ENCODE measurements around the gene BMPR1B. TPM values are rescaled to one million over a fixed set of nuclear protein-coding genes. Genes with fewer than 3 reads are reported as not detected.

Gene BMPR1B
- 5.6 to 19.4 TPM (median 7.8 TPM) in 3 replicates for total RNA-seq
- long read RNA-seq, full-length matches to known transcripts: 4 of 7 reads
- long read RNA-seq, partial matches to known transcripts: 0 of 7 reads
- long read RNA-seq, other reads (novel, unspliced or antisense): 3 of 7 reads

DNA sequence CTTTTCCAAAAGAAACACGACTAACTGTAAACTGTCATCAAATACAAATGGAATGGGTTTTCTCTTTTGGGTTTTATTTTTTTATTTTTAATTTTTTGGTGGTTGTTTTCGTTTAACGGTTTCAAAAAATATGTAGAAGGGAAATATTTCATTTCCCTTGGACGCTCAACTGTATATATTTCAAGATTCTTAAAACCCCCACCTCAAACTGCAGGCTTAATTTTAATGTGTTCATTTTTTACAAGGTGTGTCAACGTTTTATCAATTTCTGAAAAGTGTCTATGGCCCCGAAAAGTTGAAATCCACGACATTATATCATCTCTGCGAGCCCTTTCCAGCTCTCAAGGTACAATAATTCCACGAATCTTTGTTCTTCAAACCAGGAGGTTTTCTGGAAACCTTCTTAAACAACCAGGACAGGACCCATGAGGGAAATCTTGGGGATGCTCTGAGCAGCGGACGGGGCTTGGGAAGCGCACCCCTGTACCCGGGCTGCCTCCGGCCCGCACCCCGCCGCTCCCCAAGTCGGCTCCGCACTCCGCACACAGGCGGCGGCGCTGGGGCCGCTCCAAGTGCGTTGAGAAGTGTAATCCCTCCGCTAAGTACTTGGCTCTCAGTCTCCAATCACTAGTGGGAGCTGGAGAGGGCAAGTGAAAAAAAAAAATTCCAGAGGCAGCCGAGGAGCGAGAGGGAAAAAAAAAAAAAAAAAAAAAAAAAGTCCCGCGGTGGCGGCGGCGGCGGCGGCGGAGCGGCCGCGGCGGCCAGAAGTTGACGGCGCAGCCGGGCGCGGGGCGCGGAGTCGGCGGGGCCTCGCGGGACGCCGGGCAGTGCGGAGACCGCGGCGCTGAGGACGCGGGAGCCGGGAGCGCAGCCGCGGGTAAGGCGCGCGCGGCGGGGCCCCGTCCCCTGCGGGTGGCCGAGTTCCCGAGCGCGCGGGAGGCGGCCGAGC, at the start of gene BMPR1B:
Gene BMPR1B (plus strand): TSS at position 764 of the 949 bp plus-strand sequence. CDS start 346,470 bp downstream, outside the sequence.
- TF ChIP-seq, protein P1, sequence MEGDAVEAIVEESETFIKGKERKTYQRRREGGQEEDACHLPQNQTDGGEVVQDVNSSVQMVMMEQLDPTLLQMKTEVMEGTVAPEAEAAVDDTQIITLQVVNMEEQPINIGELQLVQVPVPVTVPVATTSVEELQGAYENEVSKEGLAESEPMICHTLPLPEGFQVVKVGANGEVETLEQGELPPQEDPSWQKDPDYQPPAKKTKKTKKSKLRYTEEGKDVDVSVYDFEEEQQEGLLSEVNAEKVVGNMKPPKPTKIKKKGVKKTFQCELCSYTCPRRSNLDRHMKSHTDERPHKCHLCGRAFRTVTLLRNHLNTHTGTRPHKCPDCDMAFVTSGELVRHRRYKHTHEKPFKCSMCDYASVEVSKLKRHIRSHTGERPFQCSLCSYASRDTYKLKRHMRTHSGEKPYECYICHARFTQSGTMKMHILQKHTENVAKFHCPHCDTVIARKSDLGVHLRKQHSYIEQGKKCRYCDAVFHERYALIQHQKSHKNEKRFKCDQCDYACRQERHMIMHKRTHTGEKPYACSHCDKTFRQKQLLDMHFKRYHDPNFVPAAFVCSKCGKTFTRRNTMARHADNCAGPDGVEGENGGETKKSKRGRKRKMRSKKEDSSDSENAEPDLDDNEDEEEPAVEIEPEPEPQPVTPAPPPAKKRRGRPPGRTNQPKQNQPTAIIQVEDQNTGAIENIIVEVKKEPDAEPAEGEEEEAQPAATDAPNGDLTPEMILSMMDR (IDR thresholded peaks at IDR 0.05): peak; percentile 62
- Mint-ChIP-seq H3K9me3 (ENCODE audit: low read depth) (no peaks in the 10 kb centered on the region), H3K36me3 (ENCODE audit: low read depth) (no peaks in the 10 kb centered on the region), H3K27ac (ENCODE audit: unreplicated experiment) (peak within 1 kb of the TSS; percentile 85), H3K4me3 (ENCODE audit: unreplicated experiment) (peak within 1 kb of the TSS; percentile 93), H3K27me3 (ENCODE audit: low read depth) (no peaks in the 10 kb centered on the region), H3K4me1 (ENCODE audit: low read depth) (peaks cover 27% of the 10 kb centered on the region)
- DNase-seq (ENCODE audit: low spot score): no peak

DNA sequence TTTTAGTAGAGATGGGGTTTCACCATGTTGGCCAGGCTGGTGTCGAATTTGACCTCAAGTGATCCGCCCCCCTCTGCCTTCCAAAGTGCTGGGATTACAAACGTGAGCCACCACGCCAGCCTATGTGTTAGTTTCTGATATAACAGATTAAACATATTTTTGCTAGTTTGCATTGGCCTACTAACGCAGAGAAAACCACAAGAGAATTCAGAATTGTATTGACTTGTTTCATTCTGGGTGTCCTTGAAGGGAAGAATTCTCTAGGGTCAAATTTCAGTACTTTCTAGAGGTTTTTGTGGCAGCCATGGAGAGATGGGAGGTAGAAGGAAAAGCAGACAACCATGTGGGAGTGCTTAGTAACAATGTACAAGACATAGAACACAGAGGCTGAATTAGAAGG, 46.1 kb upstream of the BMPR1B start:
- H3K36me3 Mint-ChIP-seq (ENCODE audit: low read depth): peaks cover 1% of the 10 kb centered on the region
- no peak overlapping the region for H3K27ac Mint-ChIP-seq (ENCODE audit: unreplicated experiment)
- TF ChIP-seq, protein P1 (IDR thresholded peaks at IDR 0.05): no peak
- H3K27me3 Mint-ChIP-seq (ENCODE audit: low read depth): no peaks in the 10 kb centered on the region
- peaks cover 3% of the 10 kb centered on the region for H3K4me1 Mint-ChIP-seq (ENCODE audit: low read depth)
- DNase-seq (ENCODE audit: low spot score): no peak
- H3K4me3 Mint-ChIP-seq (ENCODE audit: unreplicated experiment): no peak overlapping the region
- H3K9me3 Mint-ChIP-seq (ENCODE audit: low read depth): peaks cover 4% of the 10 kb centered on the region

DNA sequence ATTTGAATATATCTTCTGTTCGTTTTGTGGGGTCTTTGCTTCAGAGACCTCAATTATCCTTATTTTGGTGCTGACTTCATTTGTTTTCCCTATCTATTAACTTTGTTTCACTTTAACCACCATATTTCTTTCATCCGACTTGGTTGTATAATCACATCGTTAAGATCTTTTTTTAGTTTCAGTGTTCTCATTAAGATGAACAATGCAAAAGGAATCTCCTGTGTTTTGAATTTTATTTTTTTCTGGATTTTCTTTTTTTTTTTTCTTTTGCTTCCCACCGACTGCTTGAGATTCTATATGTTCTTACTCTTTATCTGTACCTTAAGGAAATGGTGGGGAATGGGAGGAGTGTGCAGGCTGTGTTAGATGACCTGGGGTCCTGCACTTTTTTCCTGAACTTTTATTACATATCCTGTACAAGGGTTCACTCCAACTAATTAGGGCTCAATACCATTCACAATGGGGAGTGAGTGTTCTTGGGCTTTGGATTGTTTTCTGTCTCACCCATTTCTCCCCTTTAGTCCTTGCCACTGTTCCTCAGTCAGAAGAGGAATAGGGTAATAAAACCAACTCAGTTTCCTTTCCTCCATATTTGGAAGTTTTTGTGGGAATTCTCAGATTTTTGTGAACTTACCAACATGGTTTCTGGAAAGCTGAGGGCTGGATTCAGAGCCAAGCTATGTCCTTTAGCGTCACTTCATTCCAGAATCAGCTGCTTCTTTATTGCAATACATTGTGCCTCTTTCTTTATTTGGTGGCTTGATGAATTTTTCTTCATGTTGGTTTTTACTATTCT, 43.2 kb upstream of the BMPR1B start:
- Mint-ChIP-seq H3K4me1 (ENCODE audit: low read depth) (peaks cover 3% of the 10 kb centered on the region), H3K27ac (ENCODE audit: unreplicated experiment) (peak overlapping the region; percentile 4), H3K27me3 (ENCODE audit: low read depth) (no peaks in the 10 kb centered on the region), H3K36me3 (ENCODE audit: low read depth) (no peaks in the 10 kb centered on the region), H3K4me3 (ENCODE audit: unreplicated experiment) (no peak overlapping the region), H3K9me3 (ENCODE audit: low read depth) (peaks cover 10% of the 10 kb centered on the region)
- DNase-seq (ENCODE audit: low spot score): no peak
- TF ChIP-seq, protein P1 (IDR thresholded peaks at IDR 0.05): no peak

DNA sequence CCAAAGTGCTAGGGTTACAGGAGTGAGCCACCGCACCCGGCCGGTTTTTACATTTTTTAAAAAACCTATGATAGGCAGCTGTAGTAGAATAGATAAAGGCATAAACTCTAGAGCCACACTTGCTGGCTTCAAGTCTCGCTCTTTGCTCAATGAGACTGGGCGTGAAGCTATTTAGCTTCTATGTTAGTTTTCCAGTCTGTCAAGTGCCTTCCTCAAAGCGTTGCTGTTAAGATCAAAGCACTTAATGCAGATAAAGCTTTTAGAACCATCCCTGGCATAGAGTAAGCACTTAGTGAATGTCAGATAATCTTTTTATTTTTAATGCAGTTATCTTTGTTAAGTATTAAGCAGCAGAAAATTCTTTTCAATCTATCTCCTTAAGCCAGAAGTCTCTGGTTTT, 42.0 kb upstream of the BMPR1B start:
- no peak overlapping the region for H3K4me3 Mint-ChIP-seq (ENCODE audit: unreplicated experiment)
- DNase-seq (ENCODE audit: low spot score): no peak
- no peaks in the 10 kb centered on the region for H3K36me3 Mint-ChIP-seq (ENCODE audit: low read depth)
- TF ChIP-seq, protein P1 (IDR thresholded peaks at IDR 0.05): no peak
- peaks cover 3% of the 10 kb centered on the region for H3K4me1 Mint-ChIP-seq (ENCODE audit: low read depth)
- H3K27ac Mint-ChIP-seq (ENCODE audit: unreplicated experiment): no peak overlapping the region
- H3K9me3 Mint-ChIP-seq (ENCODE audit: low read depth): peaks cover 12% of the 10 kb centered on the region
- H3K27me3 Mint-ChIP-seq (ENCODE audit: low read depth): no peaks in the 10 kb centered on the region

DNA sequence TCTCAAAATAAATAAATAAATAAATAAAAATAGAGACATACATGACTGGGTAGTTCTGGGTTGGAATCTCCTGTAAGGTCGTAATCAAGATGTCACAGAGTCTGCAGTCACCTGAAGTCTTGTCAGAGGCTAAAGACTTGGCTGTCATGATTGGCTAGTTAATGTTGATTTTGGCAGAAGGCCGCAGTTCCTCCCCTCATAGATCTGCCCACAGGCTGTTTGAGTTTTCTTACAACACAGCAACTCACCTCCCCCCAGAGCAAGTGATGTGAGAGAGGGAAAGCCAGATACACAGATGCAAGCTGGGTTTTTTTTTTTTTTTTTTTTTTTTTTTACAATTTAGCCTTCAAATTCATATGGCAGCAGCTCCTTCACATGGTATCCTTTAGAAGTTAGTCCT, 36.4 kb upstream of the BMPR1B start:
- Mint-ChIP-seq H3K27me3 (ENCODE audit: low read depth) (no peaks in the 10 kb centered on the region), H3K27ac (ENCODE audit: unreplicated experiment) (no peak overlapping the region), H3K4me3 (ENCODE audit: unreplicated experiment) (no peak overlapping the region), H3K36me3 (ENCODE audit: low read depth) (no peaks in the 10 kb centered on the region), H3K9me3 (ENCODE audit: low read depth) (peaks cover 12% of the 10 kb centered on the region), H3K4me1 (ENCODE audit: low read depth) (no peaks in the 10 kb centered on the region)
- TF ChIP-seq, protein P1 (IDR thresholded peaks at IDR 0.05): no peak
- no peak for DNase-seq (ENCODE audit: low spot score)
